H1 (cell line): ENCODE data around the gene RAD23A. TPM values are rescaled to one million over a fixed set of nuclear protein-coding genes. Genes with fewer than 3 reads are reported as not detected.

Source experiments
- CTCF ChIA-PET: fragments of 300-600 bp; sonication (Branson Sonifier 250); formaldehyde crosslinking; loops from one replicate; lab custom pipeline; 2021; ENCODE audit not compliant: partially characterized antibody; lab: Charles Lee
- POLR2A ChIA-PET: fragments of 300-600 bp; sonication (Branson Sonifier 250); formaldehyde crosslinking; loops from one replicate; lab custom pipeline; 2021; ENCODE audit warnings: inconsistent platforms; ENCODE audit not compliant: partially characterized antibody; lab: Charles Lee
- DNase-seq, 2 experiments: peaks; one replicate each; pipeline versions ENCODE4 v3.0.0 to v3.0.0-alpha.2; 2010 to 2022; ENCODE audit warnings: low spot score in 2 of 2, low read depth in 1 of 2, mixed read lengths in 1 of 2
- FAIRE-seq: peaks from 2 replicates; lab custom pipeline; 2011; peaks lifted over from hg19 to GRCh38; lab: Jason Lieb, UNC
- H2AFZ ChIP-seq: 2 replicates; pipeline ENCODE4 v1.8.1; 2012; ENCODE audit warnings: low read length, inconsistent platforms
- H2AK5ac ChIP-seq: 2 replicates; pipeline ENCODE4 v1.6.1; 2013; ENCODE audit warnings: low read depth, low read length
- H2BK120ac ChIP-seq: replicated peaks from 2 replicates; pipeline ENCODE3; 2013; ENCODE audit warnings: low read depth, low read length, inconsistent platforms
- H2BK12ac ChIP-seq: 2 replicates; pipeline ENCODE4 v1.6.1; 2013; ENCODE audit warnings: low read depth, low read length
- H2BK15ac ChIP-seq: 2 replicates; pipeline ENCODE4 v1.6.1; 2013; ENCODE audit warnings: low read length
- H2BK20ac ChIP-seq: 2 replicates; pipeline ENCODE4 v1.6.1; 2013; ENCODE audit warnings: low read length
- H2BK5ac ChIP-seq: 2 replicates; pipeline ENCODE4 v1.6.1; 2013; ENCODE audit warnings: low read depth, low read length
- H3K14ac ChIP-seq: 2 replicates; pipeline ENCODE4 v1.6.1; 2013; ENCODE audit warnings: inconsistent platforms; ENCODE audit not compliant: insufficient read length
- H3K18ac ChIP-seq: 2 replicates; pipeline ENCODE4 v1.6.1; 2013; ENCODE audit warnings: low read length; ENCODE audit errors: extremely low read depth
- H3K23ac ChIP-seq: 2 replicates; pipeline ENCODE4 v1.6.1; 2013; ENCODE audit warnings: inconsistent platforms; ENCODE audit not compliant: insufficient read length
- H3K23me2 ChIP-seq: 2 replicates; pipeline ENCODE4 v1.6.1; 2013; ENCODE audit warnings: low read depth, low read length
- H3K27ac ChIP-seq: 2 replicates; pipeline ENCODE4 v1.6.1; 2011; ENCODE audit warnings: low read depth, low read length, inconsistent platforms
- H3K27me3 ChIP-seq, 4 experiments: replicated peaks in 1 of 4; 1 replicate in 1 of 4; 2 replicates in 3 of 4; pipeline versions ENCODE4 v1.6.1 to v1.8.1; 2011 to 2013; ENCODE audit warnings: low read length in 3 of 4, mild to moderate bottlenecking in 3 of 4, inconsistent platforms in 2 of 4, mixed read lengths in 2 of 4, moderate library complexity in 1 of 4; ENCODE audit not compliant: control insufficient read depth in 3 of 4, insufficient read depth in 3 of 4; ENCODE audit errors: extremely low read depth in 1 of 4
- H3K36me3 ChIP-seq, 4 experiments: 2 replicates each; pipeline versions ENCODE4 v1.6.1 to v1.8.1; 2011 to 2013; ENCODE audit warnings: mild to moderate bottlenecking in 4 of 4, low read length in 3 of 4, moderate library complexity in 2 of 4, control low read depth in 1 of 4, inconsistent platforms in 1 of 4; ENCODE audit not compliant: insufficient read depth in 4 of 4, control insufficient read depth in 2 of 4
- H3K4ac ChIP-seq: replicated peaks from 2 replicates; pipeline ENCODE3; 2013; ENCODE audit warnings: low read length, low read depth, mixed read lengths, inconsistent platforms; ENCODE audit not compliant: insufficient read length
- H3K4me1 ChIP-seq, 4 experiments: replicated peaks in 1 of 4; 1 replicate in 1 of 4; 2 replicates in 3 of 4; pipeline versions ENCODE4 v1.6.1 to v1.8.1; 2011 to 2013; ENCODE audit warnings: low read length in 3 of 4, inconsistent platforms in 2 of 4, mixed read lengths in 1 of 4; ENCODE audit not compliant: insufficient read depth in 4 of 4, control insufficient read depth in 3 of 4
- H3K4me2 ChIP-seq, 2 experiments: 2 replicates each; pipeline versions ENCODE4 v1.6.1 to v1.8.1; 2011 to 2013; ENCODE audit warnings: low read depth in 2 of 2, low read length in 2 of 2, control low read depth in 1 of 2, inconsistent platforms in 1 of 2, mild to moderate bottlenecking in 1 of 2; ENCODE audit not compliant: insufficient read depth in 1 of 2
- H3K4me3 ChIP-seq, 4 experiments: fragments of 200-600, 300-600 bp in 1 of 4; sonication (generic), shearing (Covaris generic), sonication (Bioruptor Twin) in 1 of 4; 2 replicates each; pipeline versions ENCODE4 v1.5.1 to v1.8.1; 2011 to 2016; ENCODE audit warnings: low read length in 4 of 4, low read depth in 3 of 4, control low read depth in 2 of 4, inconsistent platforms in 2 of 4, mild to moderate bottlenecking in 2 of 4, mixed read lengths in 1 of 4, moderate library complexity in 1 of 4; ENCODE audit not compliant: insufficient read depth in 2 of 4; ENCODE audit errors: extremely low read depth in 1 of 4
- H3K56ac ChIP-seq: replicated peaks from 2 replicates; pipeline ENCODE3; 2013; ENCODE audit warnings: low read depth, mild to moderate bottlenecking, mixed read lengths, low read length, inconsistent platforms; ENCODE audit not compliant: insufficient read length
- H3K79me1 ChIP-seq: 2 replicates; pipeline ENCODE4 v1.6.1; 2013; ENCODE audit warnings: low read depth, low read length, control low read depth
- H3K79me2 ChIP-seq, 2 experiments: 2 replicates each; pipeline versions ENCODE4 v1.6.1 to v1.8.1; 2012 to 2013; ENCODE audit warnings: low read length in 2 of 2, mild to moderate bottlenecking in 2 of 2, inconsistent platforms in 1 of 2; ENCODE audit not compliant: insufficient read depth in 2 of 2, control insufficient read depth in 1 of 2
- H3K9ac ChIP-seq, 4 experiments: replicated peaks in 1 of 4; 1 replicate in 1 of 4; 2 replicates in 3 of 4; pipeline versions ENCODE4 v1.6.1 to v1.8.1; 2011 to 2013; ENCODE audit warnings: low read depth in 3 of 4, low read length in 3 of 4, control low read depth in 2 of 4, mild to moderate bottlenecking in 2 of 4, moderate library complexity in 2 of 4, inconsistent platforms in 1 of 4; ENCODE audit errors: extremely low read depth in 1 of 4
- H3K9me3 ChIP-seq, 2 experiments: 2 replicates each; pipeline versions ENCODE4 v1.6.1 to v1.8.1; 2012 to 2013; ENCODE audit warnings: mild to moderate bottlenecking in 2 of 2, moderate library complexity in 2 of 2, control low read depth in 1 of 2, inconsistent platforms in 1 of 2, low read depth in 1 of 2, low read length in 1 of 2, mixed read lengths in 1 of 2; ENCODE audit not compliant: insufficient read depth in 2 of 2
- H4K20me1 ChIP-seq, 2 experiments: replicated peaks in 1 of 2; 2 replicates each; pipeline versions ENCODE3 to v1.8.1; 2011 to 2013; ENCODE audit warnings: inconsistent platforms in 2 of 2, low read length in 2 of 2, mild to moderate bottlenecking in 1 of 2; ENCODE audit not compliant: insufficient read depth in 2 of 2, control insufficient read depth in 1 of 2
- H4K5ac ChIP-seq: 2 replicates; pipeline ENCODE4 v1.6.1; 2013; ENCODE audit warnings: low read length, low read depth, mixed read lengths, inconsistent platforms; ENCODE audit not compliant: insufficient read length
- H4K8ac ChIP-seq: 2 replicates; pipeline ENCODE4 v1.8.0; 2013; ENCODE audit warnings: mild to moderate bottlenecking, moderate library complexity, low read length, inconsistent platforms; ENCODE audit not compliant: insufficient read depth; ENCODE audit errors: extremely low read depth
- H4K91ac ChIP-seq: replicated peaks from 2 replicates; pipeline ENCODE3; 2013; ENCODE audit warnings: low read length, mixed read lengths, inconsistent platforms; ENCODE audit not compliant: insufficient read length
- CEBPB ChIP-seq: IDR thresholded peaks from 2 replicates; pipeline ENCODE4 v1.6.1; 2012; ENCODE audit warnings: low read depth, low read length
- CTBP2 ChIP-seq: IDR thresholded peaks from 2 replicates; pipeline ENCODE4 v1.7.0; 2011; ENCODE audit warnings: borderline replicate concordance, mild to moderate bottlenecking, moderate library complexity, mixed read lengths, low read length; ENCODE audit not compliant: insufficient read depth, insufficient read length
- EP300 ChIP-seq, 2 experiments: IDR thresholded peaks; 1 replicate in 1 of 2; 2 replicates in 1 of 2; pipeline ENCODE4 v1.6.1; 2011 to 2012; ENCODE audit warnings: low read depth in 2 of 2, low read length in 2 of 2, mild to moderate bottlenecking in 2 of 2, borderline replicate concordance in 1 of 2, inconsistent platforms in 1 of 2, moderate library complexity in 1 of 2
- GTF2F1 ChIP-seq: IDR thresholded peaks from 2 replicates; pipeline ENCODE4 v1.6.1; 2012; ENCODE audit warnings: low read depth, low read length, improper control_type of control experiment, borderline replicate concordance
- POLR2AphosphoS5 ChIP-seq: IDR thresholded peaks from 2 replicates; pipeline ENCODE4 v1.6.1; 2011; ENCODE audit warnings: low read depth, low read length
- RBBP5 ChIP-seq: IDR thresholded peaks from 2 replicates; pipeline ENCODE4 v1.7.1; 2012; ENCODE audit warnings: low read depth, mild to moderate bottlenecking, inconsistent platforms, low read length, moderate library complexity, borderline replicate concordance
- RXRA ChIP-seq: IDR thresholded peaks from 2 replicates; pipeline ENCODE4 v1.6.1; 2011; ENCODE audit warnings: low read depth, mild to moderate bottlenecking, low read length, moderate library complexity; ENCODE audit not compliant: insufficient read depth
- TAF1 ChIP-seq: IDR thresholded peaks from 2 replicates; pipeline ENCODE4 v1.6.1; 2011; ENCODE audit warnings: mild to moderate bottlenecking, low read depth, low read length
- TAF7 ChIP-seq: optimal IDR thresholded peaks from 2 replicates; pipeline ENCODE3; 2011; ENCODE audit warnings: low read depth, mild to moderate bottlenecking, inconsistent platforms, low read length, moderate library complexity, borderline replicate concordance
- TBP ChIP-seq: IDR thresholded peaks from 2 replicates; pipeline ENCODE4 v1.6.1; 2011; ENCODE audit warnings: low read depth, low read length, improper control_type of control experiment
- TEAD4 ChIP-seq: IDR thresholded peaks from 2 replicates; pipeline ENCODE4 v1.6.1; 2012; ENCODE audit warnings: low read depth, low read length, inconsistent platforms, mixed read lengths
- WGBS, 2 experiments: shearing (Covaris generic) in 1 of 2; methylation state at CpG; one replicate each; pipeline versions ENCODE4 v1.1.6 to v1.1.7; 2013 to 2015; ENCODE audit warnings: low lambda C conversion rate in 2 of 2, mixed read lengths in 2 of 2, inconsistent platforms in 1 of 2, low coverage in 1 of 2, missing lambda C conversion rate in 1 of 2; ENCODE audit not compliant: insufficient replicate concordance in 2 of 2, insufficient coverage in 1 of 2, insufficient read length in 1 of 2; ENCODE audit errors: extremely low coverage in 1 of 2, missing lambda C conversion rate in 1 of 2; 5-methylcytosine and 5-hydroxymethylcytosine counted together
- polyA plus RNA-seq, 7 experiments: library from polyadenylated mRNA; depleted of rRNA in 3 of 7; stranded (reverse) in 5 of 7; unstranded in 2 of 7; fragments of >200 nt in 5 of 7; fragments of 200-250 nt in 2 of 7; gene quantifications; 1 replicate in 5 of 7; 2 replicates in 1 of 7; 4 replicates in 1 of 7; pipeline versions ENCODE4 v1.2.1 to v1.2.3, GENCODE V29; 2011 to 2013; ENCODE audit warnings: missing spikeins in 2 of 7, mixed read lengths in 2 of 7
- total RNA-seq: library from RNA; stranded (reverse); fragmentation: NEBNext Ultra II Directional; extraction: Animal tissue kit (Norgen Biotek cat#: 25700); gene quantifications from 2 replicates; pipeline ENCODE4 v1.2.1, GENCODE V29; 2021
- TF ChIP-seq, protein P1 (sequence below), 3 experiments: IDR thresholded peaks; 1 replicate in 2 of 3; 2 replicates in 1 of 3; pipeline versions ENCODE4 v1.5.1 to v1.6.1; 2011; ENCODE audit warnings: low read length in 3 of 3, mild to moderate bottlenecking in 3 of 3, inconsistent platforms in 2 of 3, low read depth in 1 of 3, moderate library complexity in 1 of 3; ENCODE audit not compliant: insufficient read depth in 1 of 3; ENCODE audit errors: control extremely low read depth in 1 of 3

RAD23A gene
- total and polyA plus RNA-seq, 2 of the 8 experiments (the other 6 are each of a cell fraction or from before 2014, with no cell fraction given) = 40.0 to 76.1 TPM

- H4K91ac ChIP-seq = no peak overlapping the region
- H2AFZ ChIP-seq = no peak overlapping the region
- H3K56ac ChIP-seq = no peak overlapping the region
- peaks cover 0 to 13% (median 5%) of the 10 kb centered on the region in 4 experiments; a peak in 4 of 7 replicates for H3K4me1 ChIP-seq
- no peak overlapping the region for H2AK5ac ChIP-seq
- POLR2A ChIA-PET = no interaction called here
- no peak overlapping the region for H3K14ac ChIP-seq
- no peaks in the 10 kb centered on the region for H3K9me3 ChIP-seq
- H3K27ac ChIP-seq = no peak overlapping the region
- FAIRE-seq (no peak), DNase-seq (no peak)
- no peak overlapping the region for H2BK15ac ChIP-seq
- H3K4me2 ChIP-seq = no peak overlapping the region
- no peak overlapping the region for H3K4ac ChIP-seq
- no peak overlapping the region for H3K23ac ChIP-seq
- no peak overlapping the region for H3K4me3 ChIP-seq
- H2BK120ac ChIP-seq = no peak overlapping the region
- no peak overlapping the region for H4K5ac ChIP-seq
- H3K18ac ChIP-seq = no peak overlapping the region
- H3K79me2 ChIP-seq = no peaks in the 10 kb centered on the region
- H2BK12ac ChIP-seq = peak overlapping the region; percentile 63; the same call in 1 of the 2 replicates
- no peak overlapping the region for H2BK5ac ChIP-seq
- no peak overlapping the region for H2BK20ac ChIP-seq
- CTCF ChIA-PET = no interaction called here
- H3K23me2 ChIP-seq = peaks cover 26% of the 10 kb centered on the region
- H3K9ac ChIP-seq = no peak overlapping the region
- WGBS, 2 experiments = 72% methylated on average over 10 of the region's 10 CpGs; no CpG with 5 or more reads in 1 of the 2 experiments
- H3K36me3 ChIP-seq = no peaks in the 10 kb centered on the region
- peaks cover 0 to 26% of the 10 kb centered on the region in 2 experiments for H4K20me1 ChIP-seq
- H3K79me1 ChIP-seq = no peaks in the 10 kb centered on the region
- peaks cover 0 to 59% (median 50%) of the 10 kb centered on the region in 4 experiments; a peak in 6 of 7 replicates for H3K27me3 ChIP-seq
- H4K8ac ChIP-seq = no peak overlapping the region
- TF ChIP-seq POLR2AphosphoS5 (no peak), TAF7 (no peak), RXRA (no peak), EP300 (IDR thresholded peaks at IDR 0.05; ENCODE audit: borderline replicate concordance in 1 of 2, low read depth in 2 of 2, low read length in 2 of 2) (no peak), TEAD4 (no peak), TAF1 (no peak), TBP (no peak), CEBPB (no peak), CTBP2 (no peak), GTF2F1 (no peak), RBBP5 (no peak)
- TF ChIP-seq, protein P1, sequence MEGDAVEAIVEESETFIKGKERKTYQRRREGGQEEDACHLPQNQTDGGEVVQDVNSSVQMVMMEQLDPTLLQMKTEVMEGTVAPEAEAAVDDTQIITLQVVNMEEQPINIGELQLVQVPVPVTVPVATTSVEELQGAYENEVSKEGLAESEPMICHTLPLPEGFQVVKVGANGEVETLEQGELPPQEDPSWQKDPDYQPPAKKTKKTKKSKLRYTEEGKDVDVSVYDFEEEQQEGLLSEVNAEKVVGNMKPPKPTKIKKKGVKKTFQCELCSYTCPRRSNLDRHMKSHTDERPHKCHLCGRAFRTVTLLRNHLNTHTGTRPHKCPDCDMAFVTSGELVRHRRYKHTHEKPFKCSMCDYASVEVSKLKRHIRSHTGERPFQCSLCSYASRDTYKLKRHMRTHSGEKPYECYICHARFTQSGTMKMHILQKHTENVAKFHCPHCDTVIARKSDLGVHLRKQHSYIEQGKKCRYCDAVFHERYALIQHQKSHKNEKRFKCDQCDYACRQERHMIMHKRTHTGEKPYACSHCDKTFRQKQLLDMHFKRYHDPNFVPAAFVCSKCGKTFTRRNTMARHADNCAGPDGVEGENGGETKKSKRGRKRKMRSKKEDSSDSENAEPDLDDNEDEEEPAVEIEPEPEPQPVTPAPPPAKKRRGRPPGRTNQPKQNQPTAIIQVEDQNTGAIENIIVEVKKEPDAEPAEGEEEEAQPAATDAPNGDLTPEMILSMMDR (IDR thresholded peaks at IDR 0.05; ENCODE audit: control extremely low read depth in 1 of 3, insufficient read depth in 1 of 3, low read depth in 1 of 3, low read length in 3 of 3) = no peak
These were observed 42.1 kb downstream of the RAD23A start for GRCh38 chr19:12987781-12988180.
